Esophagus muscularis mucosa (tissue), 4 donors: ENCODE results near the gene PRKCB. TPM values are rescaled to one million over a fixed set of nuclear protein-coding genes. Genes with fewer than 3 reads are reported as not detected.

Experiments
- DNase-seq: peaks from one replicate; pipeline ENCODE4 v3.0.0-alpha.2; 2017; ENCODE audit errors: extremely low spot score
- H3K27ac ChIP-seq, 4 donors: fragments of 200-600 bp; sonication (generic); replicated peaks in 1 of 4; 1 replicate in 3 of 4; 2 replicates in 1 of 4; pipeline ENCODE4 v1.5.1; 2016 to 2019; ENCODE audit warnings: mild to moderate bottlenecking in 1 of 4
- H3K27me3 ChIP-seq, 4 donors: fragments of 200-600 bp; sonication (generic); one replicate each; pipeline versions ENCODE4 v1.5.1 to v1.6.0; 2016 to 2019
- H3K36me3 ChIP-seq, 4 donors: fragments of 200-600 bp; sonication (generic); one replicate each; pipeline ENCODE4 v1.5.1; 2016 to 2019
- H3K4me1 ChIP-seq, 4 donors: fragments of 200-600 bp; sonication (generic); one replicate each; pipeline ENCODE4 v1.5.1; 2016 to 2019
- H3K4me3 ChIP-seq, 4 donors: fragments of 200-600 bp; sonication (generic); 1 replicate in 2 of 4; 2 replicates in 2 of 4; pipeline ENCODE4 v1.5.1; 2016 to 2019; ENCODE audit warnings: mild to moderate bottlenecking in 4 of 4, moderate library complexity in 1 of 4
- H3K9me3 ChIP-seq, 4 donors: fragments of 200-600 bp; sonication (generic); 1 replicate in 3 of 4; 2 replicates in 1 of 4; pipeline ENCODE4 v1.5.1; 2016 to 2019
- EP300 ChIP-seq: sonication (generic); formaldehyde crosslinking; IDR thresholded peaks from one replicate; pipeline ENCODE4 v1.6.1; 2017; ENCODE audit warnings: antibody characterized with exemption
- POLR2A ChIP-seq: fragments of 450-650 bp; IDR thresholded peaks from one replicate; pipeline ENCODE4 v1.6.1; 2017; ENCODE audit warnings: antibody characterized with exemption, moderate library complexity, mild to moderate bottlenecking, low read depth
- POLR2AphosphoS5 ChIP-seq, 2 donors: sonication (generic); formaldehyde crosslinking; IDR thresholded peaks; one replicate each; pipeline ENCODE4 v1.6.1; 2017; ENCODE audit warnings: antibody characterized with exemption in 2 of 2
- WGBS: methylation state at CpG from one replicate; pipeline ENCODE4 v1.1.5; 2018; 5-methylcytosine and 5-hydroxymethylcytosine counted together
- intact Hi-C: fragments of 100-400 bp; cut with DNase I; formaldehyde crosslinking; loops from one replicate; pipeline ENCODE4 v1.15.1; 2023
- total RNA-seq, 4 donors: library from RNA; depleted of rRNA; stranded (reverse); fragments of >200 nt; gene quantifications; one replicate each; pipeline versions ENCODE4 v1.1.0 to v1.2.1, GENCODE V29; 2016
- TF ChIP-seq, protein P1 (sequence below), 3 experiments: fragments of 200-600 bp in 2 of 3; fragments of 450-650 bp in 1 of 3; sonication (generic) in 2 of 3; IDR thresholded peaks; one replicate each; pipeline ENCODE4 v1.5.1; 2017 to 2019; ENCODE audit warnings: antibody characterized with exemption in 3 of 3, mild to moderate bottlenecking in 2 of 3, moderate library complexity in 1 of 3

PRKCB gene
- total RNA-seq, 4 donors from 2014 or later: 5.8 to 15.6 (median 9.7) TPM

- no peaks in the 10 kb centered on the region for H3K36me3 ChIP-seq
- TF ChIP-seq EP300 (no peak), POLR2A (no peak), POLR2AphosphoS5 (IDR thresholded peaks at IDR 0.05) (no peak)
- TF ChIP-seq, protein P1, sequence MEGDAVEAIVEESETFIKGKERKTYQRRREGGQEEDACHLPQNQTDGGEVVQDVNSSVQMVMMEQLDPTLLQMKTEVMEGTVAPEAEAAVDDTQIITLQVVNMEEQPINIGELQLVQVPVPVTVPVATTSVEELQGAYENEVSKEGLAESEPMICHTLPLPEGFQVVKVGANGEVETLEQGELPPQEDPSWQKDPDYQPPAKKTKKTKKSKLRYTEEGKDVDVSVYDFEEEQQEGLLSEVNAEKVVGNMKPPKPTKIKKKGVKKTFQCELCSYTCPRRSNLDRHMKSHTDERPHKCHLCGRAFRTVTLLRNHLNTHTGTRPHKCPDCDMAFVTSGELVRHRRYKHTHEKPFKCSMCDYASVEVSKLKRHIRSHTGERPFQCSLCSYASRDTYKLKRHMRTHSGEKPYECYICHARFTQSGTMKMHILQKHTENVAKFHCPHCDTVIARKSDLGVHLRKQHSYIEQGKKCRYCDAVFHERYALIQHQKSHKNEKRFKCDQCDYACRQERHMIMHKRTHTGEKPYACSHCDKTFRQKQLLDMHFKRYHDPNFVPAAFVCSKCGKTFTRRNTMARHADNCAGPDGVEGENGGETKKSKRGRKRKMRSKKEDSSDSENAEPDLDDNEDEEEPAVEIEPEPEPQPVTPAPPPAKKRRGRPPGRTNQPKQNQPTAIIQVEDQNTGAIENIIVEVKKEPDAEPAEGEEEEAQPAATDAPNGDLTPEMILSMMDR (IDR thresholded peaks at IDR 0.05): no peak
- H3K9me3 ChIP-seq: no peaks in the 10 kb centered on the region
- WGBS: 82% methylated on average over 8 of the region's 8 CpGs
- DNase-seq: no peak
- H3K27ac ChIP-seq: no peak overlapping the region
- H3K4me3 ChIP-seq: no peak overlapping the region
- H3K4me1 ChIP-seq: no peaks in the 10 kb centered on the region
- H3K27me3 ChIP-seq: no peaks in the 10 kb centered on the region
- intact Hi-C loops: no loop called here
Observed at GRCh38 chr16:23934610-23935236, 98.9 kb downstream of the PRKCB start.

DNA sequence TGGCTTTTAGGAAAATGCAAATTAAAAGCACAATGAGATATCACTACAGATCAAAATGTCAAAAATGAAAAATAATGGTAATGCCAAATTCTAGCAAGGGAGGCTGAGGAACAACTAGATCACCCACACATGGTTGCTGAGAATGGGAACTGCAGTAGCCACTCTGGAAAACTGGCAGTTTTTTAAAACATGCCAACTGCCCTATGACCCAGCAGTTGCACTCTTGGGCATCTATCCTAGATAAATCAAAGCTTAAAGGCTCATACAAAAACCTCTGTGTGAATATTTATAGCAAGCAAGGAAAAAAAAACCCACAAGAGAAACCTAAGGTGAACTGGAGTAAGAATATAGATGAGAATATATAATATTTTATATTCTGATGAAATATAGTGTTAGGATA lies 104.3 kb downstream of the PRKCB start:
- no peak for DNase-seq
- no peak overlapping the region for H3K4me3 ChIP-seq
- TF ChIP-seq POLR2A (no peak), POLR2AphosphoS5 (IDR thresholded peaks at IDR 0.05) (no peak), EP300 (no peak)
- TF ChIP-seq, protein P1 (IDR thresholded peaks at IDR 0.05): no peak
- no peak overlapping the region for H3K27ac ChIP-seq
- H3K36me3 ChIP-seq: no peaks in the 10 kb centered on the region
- no peaks in the 10 kb centered on the region for H3K9me3 ChIP-seq
- H3K4me1 ChIP-seq: no peaks in the 10 kb centered on the region
- H3K27me3 ChIP-seq: no peaks in the 10 kb centered on the region
- intact Hi-C loops: no loop called here

- Histone ChIP-seq H3K4me1 (no peaks in the 10 kb centered on the region), H3K9me3 (no peaks in the 10 kb centered on the region), H3K27me3 (no peaks in the 10 kb centered on the region), H3K4me3 (no peak overlapping the region), H3K36me3 (no peaks in the 10 kb centered on the region), H3K27ac (no peak overlapping the region)
- WGBS: 41% methylated on average over 1 of the region's 1 CpG
- TF ChIP-seq EP300 (no peak), POLR2A (no peak), POLR2AphosphoS5 (IDR thresholded peaks at IDR 0.05) (no peak)
- TF ChIP-seq, protein P1 (IDR thresholded peaks at IDR 0.05): no peak
- peak; percentile 5 for DNase-seq
- intact Hi-C loops: no loop called here
Observed at GRCh38 chr16:23941025-23941424, 105.2 kb downstream of the PRKCB start.

DNA sequence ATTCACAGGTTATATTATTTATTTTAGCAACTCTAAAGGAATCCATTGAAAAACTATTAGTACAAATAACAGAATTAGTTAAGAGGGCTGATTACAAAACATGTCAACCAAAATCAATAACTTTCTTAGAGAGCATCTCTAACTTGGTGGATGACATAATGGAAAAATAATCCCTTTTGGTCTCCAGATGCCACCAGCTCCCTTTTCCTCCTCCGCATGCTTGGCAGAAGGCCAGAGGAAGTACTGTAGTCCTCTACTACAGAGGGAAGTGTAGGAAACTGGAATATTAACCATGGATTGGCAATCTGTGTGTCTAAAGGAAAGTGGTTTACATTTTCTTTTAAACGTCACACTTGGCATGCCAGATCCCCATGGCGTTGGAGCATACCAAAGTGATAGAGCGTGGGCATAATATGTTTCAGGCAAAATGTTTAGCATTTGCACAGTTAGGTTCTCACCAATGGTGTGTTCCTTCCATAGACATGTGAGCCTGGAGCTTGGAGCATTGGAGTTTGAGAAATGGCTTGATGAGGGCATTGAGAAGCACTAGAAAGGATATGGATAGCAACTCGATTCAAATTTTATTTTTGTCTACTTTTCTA lies 106.3 kb downstream of the PRKCB start:
- no peaks in the 10 kb centered on the region for H3K36me3 ChIP-seq
- no peaks in the 10 kb centered on the region for H3K4me1 ChIP-seq
- intact Hi-C loops: no loop called here
- no peak overlapping the region for H3K4me3 ChIP-seq
- DNase-seq: no peak
- no peaks in the 10 kb centered on the region for H3K27me3 ChIP-seq
- TF ChIP-seq EP300: no peak
- TF ChIP-seq POLR2A: no peak
- TF ChIP-seq, protein P1 (IDR thresholded peaks at IDR 0.05): no peak
- TF ChIP-seq POLR2AphosphoS5 (IDR thresholded peaks at IDR 0.05): no peak
- no peak overlapping the region for H3K27ac ChIP-seq
- WGBS: 72% methylated on average over 5 of the region's 5 CpGs
- H3K9me3 ChIP-seq: no peaks in the 10 kb centered on the region
